ENCODE data around the gene DPP10. TPM values are rescaled to one million over a fixed set of nuclear protein-coding genes. Genes with fewer than 3 reads are reported as not detected.

DPP10 gene
- total RNA-seq, 2 experiments from 2014 or later, result not detected

DNA sequence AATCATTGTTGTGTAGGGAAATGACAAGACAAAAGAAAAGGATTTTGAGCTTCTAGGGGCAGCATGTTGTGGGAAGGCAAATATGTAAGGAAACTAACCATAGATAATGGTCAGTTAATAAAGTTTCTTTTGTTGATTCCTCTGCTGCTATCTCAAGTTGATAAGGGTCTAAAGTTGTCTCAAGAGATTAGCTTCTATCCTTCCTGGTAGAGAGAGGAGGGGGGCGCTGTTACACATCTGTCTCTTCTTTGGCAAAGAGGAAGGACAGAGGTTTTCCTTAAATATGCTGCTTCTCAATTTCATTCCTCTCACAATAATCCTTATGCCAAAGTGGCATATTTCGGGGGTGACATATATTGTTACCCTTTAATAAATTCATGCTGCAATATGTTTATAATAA lies 944.0 kb downstream of the DPP10 start:
- no peak for DNase-seq
- CTCF ChIA-PET, result no interaction called here
- Mint-ChIP-seq H3K27me3 (no peaks in the 10 kb centered on the region), H3K9me3 (peaks cover 8% of the 10 kb centered on the region), H3K4me3 (no peak overlapping the region), H3K4me1 (ENCODE audit: low read depth) (no peaks in the 10 kb centered on the region), H3K36me3 (ENCODE audit: low read depth) (no peaks in the 10 kb centered on the region), H3K27ac (no peak overlapping the region)
- ATAC-seq, result no peak
- POLR2A ChIA-PET, result no interaction called here
- TF ChIP-seq, protein P1, sequence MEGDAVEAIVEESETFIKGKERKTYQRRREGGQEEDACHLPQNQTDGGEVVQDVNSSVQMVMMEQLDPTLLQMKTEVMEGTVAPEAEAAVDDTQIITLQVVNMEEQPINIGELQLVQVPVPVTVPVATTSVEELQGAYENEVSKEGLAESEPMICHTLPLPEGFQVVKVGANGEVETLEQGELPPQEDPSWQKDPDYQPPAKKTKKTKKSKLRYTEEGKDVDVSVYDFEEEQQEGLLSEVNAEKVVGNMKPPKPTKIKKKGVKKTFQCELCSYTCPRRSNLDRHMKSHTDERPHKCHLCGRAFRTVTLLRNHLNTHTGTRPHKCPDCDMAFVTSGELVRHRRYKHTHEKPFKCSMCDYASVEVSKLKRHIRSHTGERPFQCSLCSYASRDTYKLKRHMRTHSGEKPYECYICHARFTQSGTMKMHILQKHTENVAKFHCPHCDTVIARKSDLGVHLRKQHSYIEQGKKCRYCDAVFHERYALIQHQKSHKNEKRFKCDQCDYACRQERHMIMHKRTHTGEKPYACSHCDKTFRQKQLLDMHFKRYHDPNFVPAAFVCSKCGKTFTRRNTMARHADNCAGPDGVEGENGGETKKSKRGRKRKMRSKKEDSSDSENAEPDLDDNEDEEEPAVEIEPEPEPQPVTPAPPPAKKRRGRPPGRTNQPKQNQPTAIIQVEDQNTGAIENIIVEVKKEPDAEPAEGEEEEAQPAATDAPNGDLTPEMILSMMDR (IDR thresholded peaks at IDR 0.05), result no peak
- intact Hi-C loops (cut with micrococcal nuclease), result no loop called here

- TF ChIP-seq, protein P1 (IDR thresholded peaks at IDR 0.05), result no peak
- no peaks in the 10 kb centered on the region for H3K36me3 Mint-ChIP-seq (ENCODE audit: low read depth)
- intact Hi-C loops (cut with micrococcal nuclease), result no loop called here
- POLR2A ChIA-PET, result no interaction called here
- H3K4me3 Mint-ChIP-seq, result no peak overlapping the region
- no peak overlapping the region for H3K27ac Mint-ChIP-seq
- CTCF ChIA-PET, result no interaction called here
- H3K9me3 Mint-ChIP-seq, result peaks cover 3% of the 10 kb centered on the region
- no peaks in the 10 kb centered on the region for H3K4me1 Mint-ChIP-seq (ENCODE audit: low read depth)
- ATAC-seq, result no peak
- H3K27me3 Mint-ChIP-seq, result no peaks in the 10 kb centered on the region
- no peak for DNase-seq
Observed at GRCh38 chr2:115389024-115389423, 946.6 kb downstream of the DPP10 start.

DNA sequence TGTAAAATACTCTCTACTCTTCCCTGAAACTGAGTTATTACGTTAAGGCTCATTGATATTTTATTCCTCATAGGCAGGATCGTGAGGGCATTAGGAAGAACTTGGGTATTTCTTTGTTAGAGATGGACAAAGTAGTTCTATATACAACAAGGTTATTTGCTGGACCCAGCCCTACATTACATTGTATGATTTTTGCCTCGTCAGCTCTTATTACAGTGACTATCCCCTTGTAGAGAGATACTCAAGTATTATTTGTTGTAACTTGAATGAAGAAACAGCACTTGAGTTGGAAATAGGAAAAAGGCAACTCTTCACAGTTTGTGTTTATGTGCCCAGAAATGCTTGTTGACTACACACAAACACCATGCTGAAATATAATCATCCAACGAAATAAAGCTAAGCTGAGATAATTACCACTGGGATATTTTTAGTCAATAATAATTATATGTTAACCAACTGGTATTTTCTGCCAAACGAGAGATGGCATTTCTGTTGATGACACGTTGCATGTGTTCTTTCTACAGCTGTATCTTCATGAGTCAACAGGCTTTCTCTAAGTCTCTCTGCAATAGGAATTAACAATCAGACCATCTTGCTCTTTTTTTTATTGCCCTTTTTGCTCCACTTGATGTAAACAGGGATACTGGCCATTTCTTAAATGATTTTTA lies 947.6 kb downstream of the DPP10 start:
- TF ChIP-seq, protein P1 (IDR thresholded peaks at IDR 0.05), result no peak
- no peaks in the 10 kb centered on the region for H3K4me1 Mint-ChIP-seq (ENCODE audit: low read depth)
- no peaks in the 10 kb centered on the region for H3K27me3 Mint-ChIP-seq
- ChIA-PET CTCF (no interaction called here), POLR2A (no interaction called here)
- ATAC-seq (no peak), DNase-seq (no peak)
- no peaks in the 10 kb centered on the region for H3K36me3 Mint-ChIP-seq (ENCODE audit: low read depth)
- no peaks in the 10 kb centered on the region for H3K9me3 Mint-ChIP-seq
- H3K27ac Mint-ChIP-seq, result no peak overlapping the region
- H3K4me3 Mint-ChIP-seq, result no peak overlapping the region
- intact Hi-C loops (cut with micrococcal nuclease), result no loop called here

DNA sequence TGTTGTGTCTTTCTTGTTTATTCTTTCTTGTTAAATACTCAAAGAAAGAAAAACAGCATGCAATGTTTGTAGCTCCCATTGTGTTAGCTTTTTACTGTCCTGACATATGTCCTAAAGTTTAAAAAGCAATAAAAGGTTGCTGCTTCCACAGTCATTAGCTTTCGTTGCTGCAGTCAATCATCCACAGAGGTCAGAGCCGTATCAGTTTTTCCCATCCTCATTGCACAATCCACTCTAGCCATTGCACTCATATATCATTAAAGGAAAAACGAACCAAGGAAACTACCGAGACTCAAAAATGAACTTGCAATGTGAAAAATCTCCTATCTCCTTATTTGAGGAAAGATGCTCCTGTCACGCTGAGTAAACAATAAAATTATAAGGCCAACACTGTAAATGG lies 954.1 kb downstream of the DPP10 start:
- no peak overlapping the region for H3K27ac Mint-ChIP-seq
- H3K36me3 Mint-ChIP-seq (ENCODE audit: low read depth), result no peaks in the 10 kb centered on the region
- H3K4me1 Mint-ChIP-seq (ENCODE audit: low read depth), result no peaks in the 10 kb centered on the region
- H3K27me3 Mint-ChIP-seq, result no peaks in the 10 kb centered on the region
- DNase-seq (no peak), ATAC-seq (no peak)
- TF ChIP-seq, protein P1 (IDR thresholded peaks at IDR 0.05), result no peak
- ChIA-PET POLR2A (no interaction called here), CTCF (no interaction called here)
- no peak overlapping the region for H3K4me3 Mint-ChIP-seq
- H3K9me3 Mint-ChIP-seq, result peaks cover 12% of the 10 kb centered on the region
- intact Hi-C loops (cut with micrococcal nuclease), result no loop called here

- no peaks in the 10 kb centered on the region for H3K4me1 Mint-ChIP-seq (ENCODE audit: low read depth)
Observed at GRCh38 chr2:115400940-115401339, 958.5 kb downstream of the DPP10 start.

More at GRCh38 chr2:115400940-115401339, 958.5 kb downstream of the DPP10 start:
- ChIA-PET CTCF (no interaction called here), POLR2A (no interaction called here)
- Mint-ChIP-seq H3K36me3 (ENCODE audit: low read depth) (no peaks in the 10 kb centered on the region), H3K4me3 (no peak overlapping the region), H3K27me3 (no peaks in the 10 kb centered on the region), H3K9me3 (peaks cover 11% of the 10 kb centered on the region), H3K27ac (no peak overlapping the region)
- TF ChIP-seq, protein P1 (IDR thresholded peaks at IDR 0.05), result no peak
- DNase-seq (no peak), ATAC-seq (no peak)
- intact Hi-C loops (cut with micrococcal nuclease), result no loop called here

All from activated CD8-positive, alpha-beta T cell treated with anti-CD3 and anti-CD28 coated beads for 36 hours (primary cell).